HEK293T (cell line): ENCODE results near the gene DSCAM.

Experiments
- CTCF ChIA-PET: fragments of 350-600 bp; formaldehyde crosslinking; extraction: SDS; loops from one replicate; lab custom pipeline; 2021; ENCODE audit warnings: antibody characterized with exemption, inconsistent platforms; lab: Yijun Ruan, JAX
- POLR2A ChIA-PET: fragments of 350-600 bp; formaldehyde crosslinking; extraction: SDS; loops from one replicate; lab custom pipeline; 2020; ENCODE audit warnings: antibody characterized with exemption, inconsistent platforms; lab: Yijun Ruan, JAX
- DNase-seq: peaks from one replicate; pipeline ENCODE4 v3.0.0; 2012; ENCODE audit warnings: mixed read lengths; ENCODE audit errors: extremely low spot score
- ARNT ChIP-seq: fragments of 450-650 bp; IDR thresholded peaks from 2 replicates; pipeline ENCODE4 v1.6.1; 2017; ENCODE audit warnings: mild to moderate bottlenecking
- BHLHE40 ChIP-seq: fragments of 450-650 bp; IDR thresholded peaks from 2 replicates; pipeline ENCODE4 v1.6.1; 2016; ENCODE audit warnings: mild to moderate bottlenecking, moderate library complexity, borderline replicate concordance
- CTBP1 ChIP-seq: fragments of 450-650 bp; IDR thresholded peaks from 2 replicates; pipeline ENCODE4 v1.6.1; 2016; ENCODE audit warnings: borderline replicate concordance
- ELF4 ChIP-seq: fragments of 450-650 bp; IDR thresholded peaks from 2 replicates; pipeline ENCODE4 v1.6.1; 2017; ENCODE audit warnings: antibody characterized with exemption
- FOXA1 ChIP-seq: fragments of 450-650 bp; IDR thresholded peaks from 2 replicates; pipeline ENCODE4 v1.6.1; 2016; ENCODE audit warnings: mild to moderate bottlenecking
- FOXK2 ChIP-seq: fragments of 450-650 bp; IDR thresholded peaks from 2 replicates; pipeline ENCODE4 v1.6.1; 2016; ENCODE audit warnings: mild to moderate bottlenecking
- FOXM1 ChIP-seq: fragments of 450-650 bp; IDR thresholded peaks from 2 replicates; pipeline ENCODE4 v1.6.1; 2017; ENCODE audit warnings: mild to moderate bottlenecking, borderline replicate concordance
- HDGF ChIP-seq: fragments of 450-650 bp; IDR thresholded peaks from 2 replicates; pipeline ENCODE4 v1.6.1; 2017; ENCODE audit warnings: antibody characterized with exemption, borderline replicate concordance
- L3MBTL2 ChIP-seq: fragments of 450-650 bp; conservative IDR thresholded peaks from 2 replicates; pipeline ENCODE4 v1.6.1; 2016; ENCODE audit warnings: mild to moderate bottlenecking
- LEF1 ChIP-seq: fragments of 450-650 bp; IDR thresholded peaks from 2 replicates; pipeline ENCODE4 v1.6.1; 2017; ENCODE audit warnings: mild to moderate bottlenecking, borderline replicate concordance
- NFRKB ChIP-seq: fragments of 450-650 bp; IDR thresholded peaks from 2 replicates; pipeline ENCODE4 v1.6.1; 2016; ENCODE audit warnings: mild to moderate bottlenecking, moderate library complexity
- PKNOX1 ChIP-seq: fragments of 450-650 bp; IDR thresholded peaks from 2 replicates; pipeline ENCODE4 v1.6.1; 2016
- SP1 ChIP-seq: fragments of 450-650 bp; IDR thresholded peaks from 2 replicates; pipeline ENCODE4 v1.6.1; 2017
- SUZ12 ChIP-seq: fragments of 450-650 bp; IDR thresholded peaks from 2 replicates; pipeline ENCODE4 v1.6.1; 2016; ENCODE audit warnings: mild to moderate bottlenecking
- TARDBP ChIP-seq: fragments of 450-650 bp; IDR thresholded peaks from 2 replicates; pipeline ENCODE4 v1.6.1; 2016
- ZNF384 ChIP-seq: fragments of 450-650 bp; IDR thresholded peaks from 2 replicates; pipeline ENCODE4 v1.6.1; 2016

DSCAM gene

GRCh38 chr21:40602080-40602479 is 244.9 kb downstream of the DSCAM start:
- POLR2A ChIA-PET, result no interaction called here
- TF ChIP-seq ELF4 (no peak), FOXM1 (no peak), FOXK2 (no peak), SP1 (no peak), SUZ12 (no peak), PKNOX1 (no peak), L3MBTL2 (no peak), LEF1 (no peak), BHLHE40 (no peak), ZNF384 (no peak), HDGF (no peak), FOXA1 (no peak), TARDBP (no peak), NFRKB (no peak)
- no peak for DNase-seq
- CTCF ChIA-PET, result no interaction called here

DNA sequence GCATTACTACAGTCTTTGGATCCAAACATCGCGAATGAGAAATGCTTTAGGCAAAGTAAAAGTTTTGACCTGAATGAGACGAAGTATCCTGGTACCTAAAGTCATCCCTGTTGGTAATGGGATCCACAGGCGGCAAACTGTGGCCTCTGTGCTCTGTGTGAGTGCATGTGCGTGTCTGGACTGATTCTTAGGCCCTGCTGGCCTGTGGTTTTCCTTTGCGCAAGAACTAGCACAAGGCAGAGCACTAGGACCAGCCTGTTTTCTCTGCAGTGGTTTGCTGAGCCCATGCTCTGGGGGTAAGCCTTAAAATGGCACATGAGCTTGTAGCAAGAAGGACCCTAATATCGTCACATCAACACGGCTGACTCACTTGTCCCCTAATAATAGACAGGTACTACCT is 251.2 kb downstream of the DSCAM start:
- DNase-seq, result no peak
- ChIA-PET CTCF (no interaction called here), POLR2A (no interaction called here)
- TF ChIP-seq HDGF (no peak), FOXA1 (no peak), ELF4 (no peak), ZNF384 (no peak), SUZ12 (no peak), ARNT (no peak), FOXK2 (no peak), CTBP1 (no peak), L3MBTL2 (no peak), BHLHE40 (no peak)

GRCh38 chr21:40587736-40588346 is 259.1 kb downstream of the DSCAM start:
- CTCF ChIA-PET, result no interaction called here
- no peak for DNase-seq
- POLR2A ChIA-PET, result no interaction called here
- TF ChIP-seq TARDBP, result no peak
- TF ChIP-seq HDGF, result no peak
- no peak for TF ChIP-seq SUZ12
- no peak for TF ChIP-seq PKNOX1
- TF ChIP-seq FOXM1, result no peak
- TF ChIP-seq L3MBTL2, result no peak
- no peak for TF ChIP-seq FOXK2

- no peak for DNase-seq
- ChIA-PET POLR2A (no interaction called here), CTCF (no interaction called here)
- TF ChIP-seq TARDBP, result no peak
- TF ChIP-seq NFRKB, result no peak
- no peak for TF ChIP-seq BHLHE40
- no peak for TF ChIP-seq ELF4
- TF ChIP-seq PKNOX1, result no peak
- TF ChIP-seq FOXK2, result no peak
- no peak for TF ChIP-seq HDGF
- no peak for TF ChIP-seq SP1
- TF ChIP-seq L3MBTL2, result no peak
- no peak for TF ChIP-seq FOXA1
- no peak for TF ChIP-seq ARNT
- TF ChIP-seq ZNF384, result no peak
- no peak for TF ChIP-seq FOXM1
Measured at GRCh38 chr21:40586575-40586974, 260.4 kb downstream of the DSCAM start.

DNA sequence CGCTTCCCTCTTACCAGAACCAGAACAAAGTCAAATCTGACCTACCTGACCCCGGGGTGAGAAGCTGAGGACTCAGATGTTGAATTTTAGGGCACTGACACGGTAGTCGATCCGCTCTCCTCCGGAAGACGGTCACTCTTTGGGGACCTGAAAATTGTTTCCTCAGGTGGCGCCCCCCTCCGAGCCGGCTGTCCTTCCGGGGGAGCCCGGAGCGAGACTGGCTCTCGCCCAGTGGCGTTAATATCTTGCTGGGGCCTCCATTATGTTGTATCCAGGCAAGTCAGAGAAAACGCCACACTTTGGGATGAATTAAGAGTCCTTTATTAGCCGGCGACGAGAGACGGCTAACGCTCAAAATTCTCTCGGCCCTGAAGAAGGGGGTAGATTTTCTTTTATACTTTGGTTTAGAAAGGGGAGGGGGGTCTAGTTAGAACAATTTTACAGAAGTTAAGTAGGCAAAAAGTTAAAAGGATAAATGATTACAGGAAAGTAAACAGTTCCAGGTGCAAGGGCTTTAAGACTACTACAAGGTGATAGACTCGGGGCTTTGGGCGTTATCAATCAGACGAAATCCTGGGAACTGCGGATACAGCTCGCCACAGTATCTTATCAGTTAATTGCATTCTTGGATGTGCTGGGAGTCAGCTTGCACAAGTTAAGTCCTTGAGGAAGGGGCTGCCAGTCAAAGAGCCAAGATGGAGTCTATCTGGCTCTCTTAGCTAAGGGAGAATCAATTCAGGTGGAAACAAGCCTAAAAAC is 269.5 kb downstream of the DSCAM start:
- no peak for DNase-seq
- POLR2A ChIA-PET, result no interaction called here
- CTCF ChIA-PET, result no interaction called here
- TF ChIP-seq HDGF (no peak), LEF1 (no peak), TARDBP (no peak)

GRCh38 chr21:40575976-40576375 is 271.0 kb downstream of the DSCAM start:
- no peak for DNase-seq
- CTCF ChIA-PET, result no interaction called here
- POLR2A ChIA-PET, result no interaction called here
- TF ChIP-seq BHLHE40, result no peak
- no peak for TF ChIP-seq PKNOX1
